ENCODE results near the gene KIAA1217.
"Not testable (repeated sequence)": the region's sequence is repeated elsewhere in the genome, so short reads cannot be mapped to it uniquely, and the experiment has no call there.

The KIAA1217 gene

DNA sequence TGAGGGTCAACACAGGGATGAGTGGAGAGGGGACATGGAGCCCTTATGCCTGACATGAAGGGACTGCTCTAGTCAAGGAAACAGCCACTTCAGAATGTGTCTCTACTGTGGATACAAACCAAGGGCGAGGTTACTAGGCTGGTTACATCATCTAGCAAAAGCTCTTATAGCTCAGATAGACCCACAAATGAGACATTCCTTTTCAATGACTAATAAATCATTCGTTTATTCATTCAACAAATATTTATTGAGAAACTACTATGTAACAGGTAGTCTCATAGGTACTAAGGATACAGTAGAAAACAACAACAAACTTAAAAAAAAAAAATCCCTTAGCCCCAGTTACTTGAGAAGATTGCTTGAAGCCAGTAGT lies 219.5 kb downstream of the KIAA1217 start:
- H3K27me3 Mint-ChIP-seq, result no peaks in the 10 kb centered on the region
- H3K4me3 Mint-ChIP-seq, result no peak overlapping the region
- no peaks in the 10 kb centered on the region for H3K36me3 Mint-ChIP-seq (ENCODE audit: low read depth)
- no peaks in the 10 kb centered on the region for H3K9me3 Mint-ChIP-seq
- no peak overlapping the region for H3K27ac Mint-ChIP-seq
- intact Hi-C loops (cut with micrococcal nuclease), result no loop called here
- H3K4me1 Mint-ChIP-seq (ENCODE audit: low read depth), result no peaks in the 10 kb centered on the region

DNA sequence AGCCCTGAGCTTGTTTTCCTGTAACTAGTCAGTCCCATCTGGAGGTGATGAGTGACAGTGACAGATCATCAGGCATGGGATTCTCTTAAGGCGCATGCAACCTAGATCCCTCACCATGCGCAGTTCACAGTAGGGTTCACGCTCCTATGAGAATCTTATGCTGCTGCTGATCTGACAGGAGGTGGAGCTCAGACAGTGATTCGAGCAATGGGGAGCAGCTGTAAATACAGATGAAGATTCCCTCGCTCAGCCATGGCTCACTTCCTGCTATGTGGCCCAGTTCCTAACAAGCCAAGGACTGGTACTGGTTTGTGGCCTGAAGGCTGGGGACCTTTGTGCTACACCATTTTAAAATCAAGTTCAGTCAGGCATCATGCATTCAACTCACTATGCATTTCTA lies 221.7 kb downstream of the KIAA1217 start:
- Mint-ChIP-seq H3K9me3 (no peaks in the 10 kb centered on the region), H3K4me1 (ENCODE audit: low read depth) (no peaks in the 10 kb centered on the region), H3K36me3 (ENCODE audit: low read depth) (no peaks in the 10 kb centered on the region), H3K4me3 (no peak overlapping the region), H3K27me3 (no peaks in the 10 kb centered on the region), H3K27ac (no peak overlapping the region)
- intact Hi-C loops (cut with micrococcal nuclease), result no loop called here

DNA sequence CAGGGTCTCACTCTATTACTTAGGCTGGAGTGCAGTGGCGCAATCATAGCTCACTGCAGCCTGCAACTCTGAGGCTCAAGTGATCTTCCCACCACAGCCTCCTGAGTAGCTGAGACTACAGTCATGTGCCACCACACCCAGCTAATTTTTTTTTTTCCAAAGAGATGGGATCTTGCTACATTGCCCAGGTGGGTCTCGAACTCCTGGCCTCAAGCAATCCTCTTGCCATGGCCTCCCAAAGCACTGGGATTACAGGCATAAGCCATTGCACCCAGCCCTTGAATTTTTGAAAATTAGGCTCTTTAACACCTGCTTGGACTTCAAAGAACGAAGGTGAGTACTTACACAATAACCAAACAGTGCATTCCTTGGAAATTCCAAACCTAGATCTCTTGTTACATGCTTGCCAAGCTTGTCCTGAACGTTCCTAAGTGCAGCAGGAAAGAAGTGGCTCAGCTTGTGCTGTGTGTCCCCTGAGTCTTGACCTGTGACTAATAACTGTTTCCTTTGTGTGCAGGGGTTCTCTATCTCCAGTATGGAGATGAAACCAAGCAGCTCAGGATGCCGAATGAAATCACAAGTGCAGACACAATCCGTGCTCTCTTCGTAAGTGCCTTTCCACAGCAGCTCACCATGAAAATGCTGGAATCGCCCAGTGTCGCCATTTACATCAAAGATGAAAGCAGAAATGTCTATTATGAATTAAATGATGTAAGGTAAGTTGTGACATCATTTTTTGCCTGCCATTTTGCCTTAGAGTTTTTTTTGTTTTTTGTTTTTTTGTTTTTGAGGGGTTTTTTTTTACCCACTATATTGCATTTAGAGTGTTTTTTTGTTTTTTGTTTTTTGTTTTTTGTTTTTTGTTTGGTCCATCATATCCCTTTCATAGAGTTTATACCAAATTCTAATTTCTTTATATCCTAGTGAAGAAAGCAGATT lies 223.8 kb downstream of the KIAA1217 start:
- H3K36me3 Mint-ChIP-seq (ENCODE audit: low read depth), result no peaks in the 10 kb centered on the region
- no peak overlapping the region for H3K4me3 Mint-ChIP-seq
- no peaks in the 10 kb centered on the region for H3K9me3 Mint-ChIP-seq
- no peak overlapping the region for H3K27ac Mint-ChIP-seq
- H3K4me1 Mint-ChIP-seq (ENCODE audit: low read depth), result no peaks in the 10 kb centered on the region
- no peaks in the 10 kb centered on the region for H3K27me3 Mint-ChIP-seq
- intact Hi-C loops (cut with micrococcal nuclease), result no loop called here

DNA sequence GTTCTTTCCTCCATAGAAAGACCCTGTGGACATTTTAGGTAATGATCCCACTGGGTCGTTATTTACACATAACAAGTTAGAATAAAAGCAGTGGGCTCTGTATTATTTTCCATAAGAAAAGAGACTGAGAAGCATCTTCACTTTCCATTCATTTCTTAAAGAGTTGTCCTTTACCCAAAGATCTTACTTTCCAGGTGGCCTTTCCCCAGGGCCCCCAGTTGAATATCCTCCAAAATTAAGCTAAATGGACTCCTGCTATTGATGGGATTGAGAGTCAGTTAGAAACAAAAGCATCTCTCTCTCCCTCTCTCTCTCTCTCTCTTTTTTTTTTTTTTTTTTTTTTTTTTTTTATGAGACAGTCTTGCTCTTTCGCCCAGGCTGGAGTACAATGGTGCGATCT lies 224.8 kb downstream of the KIAA1217 start:
- H3K4me1 Mint-ChIP-seq (ENCODE audit: low read depth), result no peaks in the 10 kb centered on the region
- H3K36me3 Mint-ChIP-seq (ENCODE audit: low read depth), result no peaks in the 10 kb centered on the region
- H3K27me3 Mint-ChIP-seq, result no peaks in the 10 kb centered on the region
- intact Hi-C loops (cut with micrococcal nuclease), result no loop called here
- H3K27ac Mint-ChIP-seq, result no peak overlapping the region
- no peaks in the 10 kb centered on the region for H3K9me3 Mint-ChIP-seq
- H3K4me3 Mint-ChIP-seq, result no peak overlapping the region

DNA sequence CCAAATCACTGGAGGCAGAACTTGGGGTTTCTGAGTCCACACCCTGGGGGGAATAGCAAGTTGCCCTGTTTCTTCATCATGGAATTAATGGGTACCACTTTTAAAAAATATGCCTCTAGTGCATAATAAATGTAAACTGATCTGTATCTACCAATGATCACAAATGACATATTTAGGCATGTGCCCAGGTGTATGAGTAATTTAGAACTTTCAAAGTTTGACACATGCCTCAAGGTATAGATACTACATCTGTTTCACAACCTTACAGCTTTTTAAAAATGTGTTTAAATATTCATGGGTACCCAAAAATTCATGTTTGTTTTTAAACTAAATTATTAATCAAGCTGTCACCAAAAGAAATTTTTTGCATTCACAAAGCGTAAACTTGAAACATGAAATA lies 226.0 kb downstream of the KIAA1217 start:
- H3K4me1 Mint-ChIP-seq (ENCODE audit: low read depth), result no peaks in the 10 kb centered on the region
- intact Hi-C loops (cut with micrococcal nuclease), result no loop called here
- no peak overlapping the region for H3K27ac Mint-ChIP-seq
- no peaks in the 10 kb centered on the region for H3K36me3 Mint-ChIP-seq (ENCODE audit: low read depth)
- H3K9me3 Mint-ChIP-seq, result no peaks in the 10 kb centered on the region
- no peak overlapping the region for H3K4me3 Mint-ChIP-seq
- no peaks in the 10 kb centered on the region for H3K27me3 Mint-ChIP-seq

DNA sequence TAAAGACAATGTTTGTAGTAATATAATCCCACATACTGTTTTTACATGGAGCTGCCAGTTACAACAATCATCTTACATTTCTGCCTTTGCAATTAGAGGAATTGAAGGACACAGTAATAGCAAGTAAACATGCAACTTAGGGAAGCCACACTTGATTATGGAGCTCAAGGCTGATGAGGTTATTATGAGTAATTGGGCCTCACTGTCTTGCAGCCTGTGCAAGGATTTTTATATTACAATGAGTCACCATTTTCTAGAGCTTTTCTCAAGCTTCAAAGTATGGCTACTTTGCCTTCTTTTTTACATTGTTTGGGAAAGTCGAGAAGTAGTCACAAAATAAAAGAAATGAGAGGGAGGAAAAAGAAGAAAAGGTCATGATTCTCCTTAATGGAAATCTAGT lies 226.4 kb downstream of the KIAA1217 start:
- Mint-ChIP-seq H3K27me3 (no peaks in the 10 kb centered on the region), H3K36me3 (ENCODE audit: low read depth) (no peaks in the 10 kb centered on the region), H3K9me3 (no peaks in the 10 kb centered on the region), H3K4me3 (no peak overlapping the region), H3K4me1 (ENCODE audit: low read depth) (no peaks in the 10 kb centered on the region), H3K27ac (no peak overlapping the region)
- intact Hi-C loops (cut with micrococcal nuclease), result no loop called here

DNA sequence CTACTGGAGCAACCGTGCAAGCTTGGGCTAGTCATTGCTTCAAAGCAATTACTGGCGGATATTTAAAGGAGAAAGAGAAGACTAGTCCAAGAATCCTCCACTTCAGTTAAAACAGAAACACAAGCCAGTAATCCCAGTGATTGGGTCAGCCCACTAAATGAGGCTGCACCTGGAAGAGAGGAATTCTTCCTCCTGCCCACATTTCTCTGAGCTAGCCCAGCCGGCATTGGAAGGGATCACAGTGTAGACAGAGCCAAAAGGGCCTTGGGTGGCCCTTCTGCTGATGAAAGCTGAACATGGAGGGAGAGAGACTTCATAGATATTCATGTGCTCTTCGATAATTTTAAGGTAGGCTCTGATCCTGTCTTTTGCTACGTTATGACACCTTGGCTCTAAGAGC lies 228.4 kb downstream of the KIAA1217 start:
- Mint-ChIP-seq H3K27me3 (no peaks in the 10 kb centered on the region), H3K4me3 (no peak overlapping the region)
- intact Hi-C loops (cut with micrococcal nuclease), result no loop called here

DNA sequence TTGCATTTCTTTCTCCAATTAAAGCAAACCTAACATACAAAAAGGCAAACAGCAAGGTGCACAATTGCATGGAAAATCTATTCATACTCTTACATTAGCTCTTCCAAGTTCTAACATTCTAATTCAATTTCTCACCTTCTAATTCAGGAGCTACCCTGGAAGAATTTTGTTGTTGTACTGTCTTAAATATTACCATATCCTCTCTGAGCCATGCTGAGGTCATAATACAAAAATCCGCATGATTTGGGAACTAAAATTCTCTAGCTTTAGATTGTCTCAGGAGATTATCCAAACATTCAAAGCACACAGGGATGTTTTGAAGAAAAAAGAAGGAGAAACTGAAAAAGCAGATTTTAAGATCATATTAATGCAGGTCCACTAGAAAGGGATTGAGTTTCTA lies 229.9 kb downstream of the KIAA1217 start:
- H3K27me3 Mint-ChIP-seq, result no peaks in the 10 kb centered on the region
- H3K27ac Mint-ChIP-seq, result no peak overlapping the region
- no peaks in the 10 kb centered on the region for H3K9me3 Mint-ChIP-seq
- intact Hi-C loops (cut with micrococcal nuclease), result no loop called here
- H3K4me3 Mint-ChIP-seq, result no peak overlapping the region
- no peaks in the 10 kb centered on the region for H3K4me1 Mint-ChIP-seq (ENCODE audit: low read depth)
- H3K36me3 Mint-ChIP-seq (ENCODE audit: low read depth), result no peaks in the 10 kb centered on the region

More for the DNA sequence above, 228.4 kb downstream of the KIAA1217 start:
- Mint-ChIP-seq H3K27ac (no peak overlapping the region), H3K9me3 (no peaks in the 10 kb centered on the region), H3K4me1 (ENCODE audit: low read depth) (no peaks in the 10 kb centered on the region), H3K36me3 (ENCODE audit: low read depth) (no peaks in the 10 kb centered on the region)

DNA sequence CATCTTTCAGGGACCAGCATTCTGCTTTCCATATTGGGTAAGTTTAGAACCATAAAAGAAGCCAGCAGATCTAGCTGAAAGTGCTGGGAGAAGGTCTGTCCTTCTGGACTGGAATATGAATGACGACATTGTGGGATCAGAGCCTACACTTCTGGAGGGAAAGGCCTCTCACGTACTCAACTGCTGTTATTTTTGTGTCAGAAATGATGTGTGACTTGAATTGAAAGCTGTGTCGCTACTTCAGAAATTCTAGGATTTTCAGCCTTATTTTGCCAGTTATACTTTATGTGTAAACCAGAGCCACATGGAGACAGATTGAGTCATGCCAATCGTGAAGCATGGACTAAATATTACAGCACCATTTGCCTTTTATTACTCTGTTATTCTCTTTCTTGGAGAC lies 231.0 kb downstream of the KIAA1217 start:
- no peaks in the 10 kb centered on the region for H3K9me3 Mint-ChIP-seq
- no peak overlapping the region for H3K4me3 Mint-ChIP-seq
- H3K4me1 Mint-ChIP-seq (ENCODE audit: low read depth), result no peaks in the 10 kb centered on the region
- H3K27me3 Mint-ChIP-seq, result no peaks in the 10 kb centered on the region
- H3K36me3 Mint-ChIP-seq (ENCODE audit: low read depth), result no peaks in the 10 kb centered on the region
- H3K27ac Mint-ChIP-seq, result no peak overlapping the region
- intact Hi-C loops (cut with micrococcal nuclease), result no loop called here

DNA sequence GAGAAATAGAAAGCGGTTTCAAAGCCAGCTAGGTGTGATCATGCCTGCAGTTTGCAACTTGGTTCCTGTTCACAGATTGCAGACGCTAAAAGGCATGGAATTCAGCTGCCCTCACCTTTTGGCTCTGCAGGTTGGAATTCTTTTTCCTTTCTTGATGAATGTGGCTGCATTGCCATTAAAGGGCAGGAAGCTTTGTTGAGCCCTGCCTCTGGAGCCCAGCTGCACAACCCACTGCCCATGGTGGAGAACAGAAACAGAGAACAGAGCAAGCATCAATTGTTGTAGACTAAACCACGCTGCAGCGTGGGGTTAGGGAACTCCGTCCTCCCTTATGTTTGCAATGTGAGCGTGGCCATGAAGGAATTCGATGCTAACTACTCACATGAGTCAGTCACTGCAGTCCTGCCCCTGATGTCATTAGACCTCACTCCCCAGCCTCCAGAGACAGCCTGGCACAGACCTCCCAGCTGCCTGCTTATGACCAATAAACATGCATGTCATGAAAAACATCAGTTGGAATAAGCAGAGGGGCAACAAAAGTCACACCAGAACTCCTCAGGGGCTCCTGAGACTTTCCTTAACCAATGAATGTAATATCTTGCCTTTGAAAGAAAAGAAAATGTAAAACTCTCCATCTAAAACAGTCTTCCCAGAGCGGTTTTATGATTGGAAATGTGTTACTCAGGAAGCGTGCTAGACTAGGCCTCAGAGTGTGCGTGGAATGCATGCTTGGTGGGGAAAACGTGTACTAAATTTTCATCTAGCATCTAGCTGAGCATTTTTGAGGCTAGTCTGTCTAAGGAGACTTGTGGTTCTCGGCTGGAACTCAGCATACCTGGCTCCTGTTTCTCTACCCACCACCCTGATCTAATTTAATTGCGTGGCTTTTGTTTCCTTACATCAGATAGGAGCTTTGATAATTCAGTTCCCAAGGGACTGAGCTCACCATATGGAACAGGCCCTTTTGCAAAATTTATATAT lies 232.2 kb downstream of the KIAA1217 start:
- H3K27me3 Mint-ChIP-seq, result no peaks in the 10 kb centered on the region
- intact Hi-C loops (cut with micrococcal nuclease), result no loop called here
- H3K4me1 Mint-ChIP-seq (ENCODE audit: low read depth), result no peaks in the 10 kb centered on the region
- H3K4me3 Mint-ChIP-seq, result no peak overlapping the region
- H3K9me3 Mint-ChIP-seq, result no peaks in the 10 kb centered on the region
- no peak overlapping the region for H3K27ac Mint-ChIP-seq
- no peaks in the 10 kb centered on the region for H3K36me3 Mint-ChIP-seq (ENCODE audit: low read depth)

DNA sequence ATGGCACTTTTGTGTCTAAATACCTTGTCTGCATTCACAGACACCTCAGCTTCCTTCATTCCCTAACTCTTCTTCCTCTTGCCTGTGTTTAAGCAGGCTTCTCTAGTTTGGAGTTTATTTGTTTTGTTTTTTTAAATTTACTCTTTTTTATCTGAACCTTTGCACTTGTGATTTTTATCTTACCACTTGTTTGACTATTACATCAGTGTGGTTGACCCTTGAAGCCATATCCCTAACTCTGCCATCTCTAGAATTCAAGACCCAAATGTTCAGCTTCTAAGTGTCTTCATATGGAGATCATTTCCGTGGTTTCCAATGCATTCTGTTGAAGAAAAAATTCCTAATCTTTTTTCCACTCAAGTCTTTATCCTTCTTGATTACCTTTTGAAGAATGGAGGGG lies 233.3 kb downstream of the KIAA1217 start:
- Mint-ChIP-seq H3K27ac (no peak overlapping the region), H3K4me1 (ENCODE audit: low read depth) (no peaks in the 10 kb centered on the region), H3K27me3 (no peaks in the 10 kb centered on the region), H3K36me3 (ENCODE audit: low read depth) (no peaks in the 10 kb centered on the region), H3K4me3 (no peak overlapping the region), H3K9me3 (no peaks in the 10 kb centered on the region)
- intact Hi-C loops (cut with micrococcal nuclease), result no loop called here

DNA sequence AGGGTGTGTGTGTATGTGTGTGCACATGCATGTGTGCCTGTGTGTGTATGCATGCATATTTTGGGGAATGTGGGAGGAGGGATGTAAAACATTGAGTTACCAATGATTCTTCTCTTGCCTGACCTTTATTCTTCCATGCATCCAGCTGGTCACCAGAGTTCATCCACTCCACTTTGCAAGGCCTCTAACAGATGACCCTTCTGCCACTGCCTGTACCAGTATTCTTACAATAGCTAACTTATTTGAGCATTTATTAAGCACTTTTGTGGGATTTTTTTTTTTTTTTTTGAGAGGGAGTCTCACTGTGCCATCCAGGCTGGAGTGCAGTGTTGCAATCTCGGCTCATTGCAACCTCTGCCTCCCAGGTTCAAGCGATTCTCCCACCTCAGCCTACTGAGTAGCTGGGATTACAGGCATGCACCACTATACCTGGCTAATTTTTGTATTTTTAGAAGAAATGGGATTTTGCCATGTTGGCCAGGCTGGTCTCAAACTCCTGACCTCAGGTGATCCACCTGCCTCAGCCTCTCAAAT lies 233.8 kb downstream of the KIAA1217 start:
- H3K4me3 Mint-ChIP-seq; intact Hi-C loops (cut with micrococcal nuclease); H3K9me3 Mint-ChIP-seq; H3K27me3 Mint-ChIP-seq; H3K27ac Mint-ChIP-seq; H3K36me3 Mint-ChIP-seq (ENCODE audit: low read depth); H3K4me1 Mint-ChIP-seq (ENCODE audit: low read depth): not testable (repeated sequence)

DNA sequence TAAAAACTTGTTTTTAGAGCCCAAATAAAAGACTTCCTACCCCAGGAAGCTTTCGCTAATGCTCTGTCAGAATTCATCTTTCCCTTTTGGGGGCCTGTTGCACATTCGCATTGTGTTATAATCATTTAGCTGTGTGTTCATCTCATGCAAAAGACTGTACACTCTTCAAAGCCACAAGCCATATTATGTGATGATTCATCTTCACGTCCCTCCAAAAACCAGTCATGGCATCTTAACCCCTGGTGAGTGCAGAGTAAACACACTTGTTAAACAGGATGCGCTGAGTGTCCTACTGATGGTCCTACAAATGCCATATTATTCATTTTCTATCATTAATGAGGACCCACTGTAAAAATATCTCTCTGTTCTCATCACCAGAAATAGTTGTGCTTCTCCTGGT lies 235.4 kb downstream of the KIAA1217 start:
- Mint-ChIP-seq H3K27ac (no peak overlapping the region), H3K27me3 (no peaks in the 10 kb centered on the region), H3K4me3 (no peak overlapping the region), H3K36me3 (ENCODE audit: low read depth) (no peaks in the 10 kb centered on the region), H3K4me1 (ENCODE audit: low read depth) (no peaks in the 10 kb centered on the region), H3K9me3 (no peaks in the 10 kb centered on the region)
- intact Hi-C loops (cut with micrococcal nuclease), result no loop called here

DNA sequence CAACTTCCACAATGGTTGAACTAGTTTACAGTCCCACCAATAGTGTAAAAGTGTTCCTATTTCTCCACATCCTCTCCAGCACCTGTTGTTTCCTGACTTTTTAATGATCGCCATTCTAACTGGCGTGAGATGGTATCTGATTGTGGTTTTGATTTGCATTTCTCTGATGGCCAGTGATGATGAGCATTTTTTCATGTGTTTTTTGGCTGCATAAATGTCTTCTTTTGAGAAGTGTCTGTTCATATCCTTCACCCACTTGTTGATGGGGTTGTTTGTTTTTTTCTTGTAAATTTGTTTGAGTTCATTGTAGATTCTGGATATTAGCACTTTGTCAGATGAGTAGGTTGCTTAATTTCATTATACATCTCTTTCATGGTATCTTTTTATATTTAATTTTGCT lies 237.0 kb downstream of the KIAA1217 start:
- H3K36me3 Mint-ChIP-seq (ENCODE audit: low read depth); H3K4me1 Mint-ChIP-seq (ENCODE audit: low read depth); H3K27ac Mint-ChIP-seq; H3K4me3 Mint-ChIP-seq; H3K27me3 Mint-ChIP-seq; intact Hi-C loops (cut with micrococcal nuclease); H3K9me3 Mint-ChIP-seq: not testable (repeated sequence)
